Panc1 (cell line): ENCODE data around the gene ELFN2. TPM values are rescaled to one million over a fixed set of nuclear protein-coding genes. Genes with fewer than 3 reads are reported as not detected.

Source experiments
- ATAC-seq: fragments of 200-7000 bp; cut with Tn5 transposase; 2 replicates; pipeline ENCODE4 v1.9.1; 2020; ENCODE audit warnings: mild to moderate bottlenecking, moderate library complexity
- BruUV-seq: library from RNA; stranded (reverse); fragments of 400-500 nt; replicated peaks from 2 replicates; lab custom pipeline; 2021; lab: Mats Ljungman, UMichigan
- CTCF ChIA-PET: fragments of 300-600 bp; sonication (Branson Sonifier 250); formaldehyde crosslinking; loops from one replicate; lab custom pipeline; 2022; ENCODE audit warnings: antibody characterized with exemption; lab: Charles Lee
- POLR2A ChIA-PET: fragments of 300-600 bp; sonication (Branson Sonifier 250); formaldehyde crosslinking; loops from one replicate; lab custom pipeline; 2022; ENCODE audit warnings: antibody characterized with exemption; lab: Charles Lee
- DNase-seq: peaks from one replicate; pipeline ENCODE4 v3.0.0-alpha.2; 2010; ENCODE audit warnings: low read depth, low spot score
- H3K27ac ChIP-seq: 2 replicates; pipeline ENCODE4 v1.5.1; 2011; ENCODE audit warnings: mild to moderate bottlenecking, low read length, inconsistent platforms
- H3K27me3 ChIP-seq: fragments of 200-500 bp; sonication (Bioruptor generic); 2 replicates; pipeline ENCODE4 v1.6.0; 2014; ENCODE audit warnings: low read length, inconsistent platforms; ENCODE audit not compliant: control insufficient read depth, insufficient read depth
- H3K36me3 ChIP-seq: fragments of 200-500 bp; sonication (Bioruptor generic); 2 replicates; pipeline ENCODE4 v1.5.1; 2014; ENCODE audit warnings: inconsistent platforms, mild to moderate bottlenecking, low read length, moderate library complexity; ENCODE audit not compliant: control insufficient read depth, insufficient read depth
- H3K4me1 ChIP-seq: 2 replicates; pipeline ENCODE4 v1.5.1; 2011; ENCODE audit warnings: inconsistent platforms, mild to moderate bottlenecking, low read length, moderate library complexity; ENCODE audit not compliant: control insufficient read depth, insufficient read depth
- H3K4me3 ChIP-seq, 2 experiments: 2 replicates each; pipeline ENCODE4 v1.5.1; 2011 to 2012; ENCODE audit warnings: low read depth in 2 of 2, low read length in 2 of 2, mild to moderate bottlenecking in 2 of 2, inconsistent platforms in 1 of 2, moderate library complexity in 1 of 2
- H3K9me3 ChIP-seq: fragments of 200-500 bp; sonication (Bioruptor generic); 2 replicates; pipeline ENCODE4 v1.5.1; 2014; ENCODE audit warnings: low read depth, mild to moderate bottlenecking, inconsistent platforms, low read length, moderate library complexity; ENCODE audit not compliant: control insufficient read depth, insufficient read depth
- CTCF ChIP-seq: fragments of 450-650 bp; IDR thresholded peaks from 2 replicates; pipeline ENCODE4 v1.5.1; 2017; ENCODE audit warnings: mild to moderate bottlenecking
- POLR2AphosphoS5 ChIP-seq: IDR thresholded peaks from 2 replicates; pipeline ENCODE4 v1.6.1; 2012; ENCODE audit warnings: mild to moderate bottlenecking, low read depth, low read length, moderate library complexity
- REST ChIP-seq, 2 experiments: IDR thresholded peaks; 2 replicates each; pipeline ENCODE4 v1.6.1; 2011 to 2012; ENCODE audit warnings: low read depth in 2 of 2, control low read depth in 1 of 2, low read length in 1 of 2, mild to moderate bottlenecking in 1 of 2, moderate library complexity in 1 of 2; ENCODE audit not compliant: insufficient read depth in 1 of 2
- SIN3A ChIP-seq: IDR thresholded peaks from 2 replicates; pipeline ENCODE4 v1.6.1; 2012; ENCODE audit warnings: low read depth, mild to moderate bottlenecking, low read length, moderate library complexity, borderline replicate concordance; ENCODE audit not compliant: insufficient read depth
- TCF7L2 ChIP-seq: IDR thresholded peaks from 2 replicates; pipeline ENCODE4 v1.6.1; 2011; ENCODE audit warnings: mild to moderate bottlenecking, low read depth, low read length, inconsistent platforms
- in situ Hi-C: cut with HindIII; loops from 2 replicates; pipeline ENCODE4 v1.10.0; 2016; ENCODE audit warnings: low sequenced_read_pairs, low pct_unique_long_range_greater_than_20kb
- intact Hi-C: fragments of 100-400 bp; cut with micrococcal nuclease; formaldehyde crosslinking; loops from one replicate; pipeline ENCODE4 v1.10.0; 2022; ENCODE audit not compliant: unreplicated experiment
- total RNA-seq: library from RNA; stranded (reverse); gene quantifications from one replicate; pipeline ENCODE4 v1.2.1, GENCODE V29; 2021; ENCODE audit not compliant: unreplicated experiment

The ELFN2 gene
- total RNA-seq, 1 experiment from 2014 or later: 2.9 TPM

- in situ Hi-C loops (no loop called here), intact Hi-C loops (no loop called here)
- no TSS peak for BruUV-seq
- ChIA-PET CTCF (interaction anchor here (0.8 kb wide), 1 partner anchor 22 kb away, joined by 4 read pairs; no protein-coding TSS in a partner anchor), POLR2A (no interaction called here)
- no peaks in the 10 kb centered on the region; the same call in 1 of the 2 replicates for H3K9me3 ChIP-seq
- ATAC-seq (no peak), DNase-seq (no peak)
- TF ChIP-seq POLR2AphosphoS5 (no peak), REST (IDR thresholded peaks at IDR 0.05; ENCODE audit: insufficient read depth in 1 of 2, low read depth in 2 of 2, low read length in 1 of 2) (no peak), TCF7L2 (no peak), SIN3A (no peak), CTCF (no peak)
- no peak overlapping the region for H3K27ac ChIP-seq
- no peak overlapping the region for H3K4me3 ChIP-seq
- no peaks in the 10 kb centered on the region for H3K36me3 ChIP-seq
- no peaks in the 10 kb centered on the region for H3K27me3 ChIP-seq
- peaks cover 5% of the 10 kb centered on the region for H3K4me1 ChIP-seq
These were observed 6.5 kb upstream of the ELFN2 start for GRCh38 chr22:37433786-37434185.

- H3K27ac ChIP-seq: no peak overlapping the region
- POLR2A ChIA-PET: no interaction called here
- H3K27me3 ChIP-seq: no peaks in the 10 kb centered on the region
- no peak for DNase-seq
- BruUV-seq: no TSS peak
- H3K36me3 ChIP-seq: no peaks in the 10 kb centered on the region
- CTCF ChIA-PET: interaction anchor here (0.6 kb wide), 1 partner anchor 98 kb away, joined by 5 read pairs; no protein-coding TSS in a partner anchor
- no peak for TF ChIP-seq CTCF
- TF ChIP-seq SIN3A: no peak
- no peak for TF ChIP-seq POLR2AphosphoS5
- no peak for TF ChIP-seq TCF7L2
- in situ Hi-C loops: no loop called here
- no peaks in the 10 kb centered on the region; the same call in 1 of the 2 replicates for H3K9me3 ChIP-seq
- H3K4me1 ChIP-seq: peaks cover 8% of the 10 kb centered on the region
- intact Hi-C loops: no loop called here
- no peak for ATAC-seq
- H3K4me3 ChIP-seq: no peak overlapping the region
These were observed 5.4 kb upstream of the ELFN2 start for GRCh38 chr22:37432708-37433054.
